ENCODE data around the gene STIL.

STIL gene

GRCh38 chr1:47317841-47318240, 3.9 kb upstream of the STIL start:
- peak; percentile 61 for DNase-seq
- peaks cover 1% of the 10 kb centered on the region for H3K4me1 ChIP-seq (ENCODE audit: control insufficient read depth, insufficient read depth, low read depth, low read length)
- H3K23ac ChIP-seq (ENCODE audit: low read length in 2 of 2), result no peak overlapping the region
- no peak overlapping the region for H2BK12ac ChIP-seq (ENCODE audit: low read length in 2 of 2)
- no peak overlapping the region for H3K27ac ChIP-seq (ENCODE audit: low read length, poor library complexity, severe bottlenecking)
- H4K8ac ChIP-seq (ENCODE audit: low read length), result no peak overlapping the region
- H3K9ac ChIP-seq (ENCODE audit: low read length), result peak overlapping the region; percentile 79
- H2BK120ac ChIP-seq (ENCODE audit: low read depth, low read length), result no peak overlapping the region
- H3K36me3 ChIP-seq (ENCODE audit: control insufficient read depth in 1 of 2, insufficient read depth in 2 of 2, low read depth in 1 of 2, low read length in 2 of 2), result no peaks in the 10 kb centered on the region
- no peak overlapping the region for H3K14ac ChIP-seq (ENCODE audit: low read length in 2 of 2)
- H3K4me2 ChIP-seq (ENCODE audit: low read length, poor library complexity, severe bottlenecking), result no peak overlapping the region
- H3K79me1 ChIP-seq (replicated peaks; ENCODE audit: low read length, poor library complexity, severe bottlenecking), result no peaks in the 10 kb centered on the region
- H3K4me3 ChIP-seq (ENCODE audit: insufficient read depth in 1 of 2, low read depth in 1 of 2, low read length in 2 of 2), result no peak overlapping the region
- no peaks in the 10 kb centered on the region for H3K9me3 ChIP-seq (ENCODE audit: control insufficient read depth, low read length)
- no peaks in the 10 kb centered on the region for H3K27me3 ChIP-seq (ENCODE audit: control insufficient read depth in 1 of 2, insufficient read depth in 1 of 2, low read length in 2 of 2)
- no peak overlapping the region for H4K91ac ChIP-seq (ENCODE audit: low read length)
- no peak overlapping the region for H3K4ac ChIP-seq (ENCODE audit: low read depth in 1 of 2, low read length in 2 of 2)
- H3K18ac ChIP-seq (ENCODE audit: low read depth in 1 of 2, low read length in 2 of 2), result no peak overlapping the region
- no peak overlapping the region for H2AFZ ChIP-seq (ENCODE audit: low read depth, low read length)
- WGBS, result 78% methylated on average over 1 of the region's 1 CpG
- no peak overlapping the region for H2BK15ac ChIP-seq (ENCODE audit: low read depth, poor library complexity, severe bottlenecking)
- H2BK5ac ChIP-seq (ENCODE audit: low read depth, low read length, poor library complexity, severe bottlenecking), result no peak overlapping the region
- no peak overlapping the region for H2AK5ac ChIP-seq (ENCODE audit: low read length, severe bottlenecking)

DNA sequence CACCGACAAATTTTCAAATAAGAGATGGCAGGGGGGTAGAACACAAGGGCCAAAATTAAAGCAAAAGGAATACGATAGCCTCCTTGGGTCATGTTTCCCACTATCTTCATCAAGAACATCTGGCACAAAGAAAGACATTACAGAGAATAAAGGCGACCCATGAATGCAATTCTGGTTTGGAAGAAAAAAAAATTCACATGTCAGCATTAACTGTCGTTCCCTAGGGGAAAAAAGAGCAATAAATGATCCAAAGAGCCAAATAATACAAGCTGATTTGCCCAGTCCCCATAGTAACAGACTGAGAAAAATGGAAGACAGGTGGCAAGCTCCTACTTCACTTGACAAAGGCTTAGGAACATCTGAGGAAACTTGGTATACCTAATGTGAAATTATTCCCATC, 4.5 kb downstream of the STIL start:
- Histone ChIP-seq H4K91ac (ENCODE audit: low read length) (no peak overlapping the region), H3K36me3 (ENCODE audit: control insufficient read depth in 1 of 2, insufficient read depth in 2 of 2, low read depth in 1 of 2, low read length in 2 of 2) (peaks cover 4 to 15% of the 10 kb centered on the region in 2 experiments), H3K4ac (ENCODE audit: low read depth in 1 of 2, low read length in 2 of 2) (no peak overlapping the region), H3K18ac (ENCODE audit: low read depth in 1 of 2, low read length in 2 of 2) (no peak overlapping the region), H2BK12ac (ENCODE audit: low read length in 2 of 2) (no peak overlapping the region), H3K27ac (ENCODE audit: low read length, poor library complexity, severe bottlenecking) (no peak overlapping the region), H3K4me1 (ENCODE audit: control insufficient read depth, insufficient read depth, low read depth, low read length) (no peaks in the 10 kb centered on the region), H2BK120ac (ENCODE audit: low read depth, low read length) (no peak overlapping the region), H2BK15ac (ENCODE audit: low read depth, poor library complexity, severe bottlenecking) (no peak overlapping the region), H3K9ac (ENCODE audit: low read length) (no peak overlapping the region), H3K14ac (ENCODE audit: low read length in 2 of 2) (no peak overlapping the region), H4K8ac (ENCODE audit: low read length) (no peak overlapping the region), H3K4me2 (ENCODE audit: low read length, poor library complexity, severe bottlenecking) (no peak overlapping the region), H3K23ac (ENCODE audit: low read length in 2 of 2) (no peak overlapping the region), H3K27me3 (ENCODE audit: control insufficient read depth in 1 of 2, insufficient read depth in 1 of 2, low read length in 2 of 2) (no peaks in the 10 kb centered on the region), H3K9me3 (ENCODE audit: control insufficient read depth, low read length) (no peaks in the 10 kb centered on the region), H3K4me3 (ENCODE audit: insufficient read depth in 1 of 2, low read depth in 1 of 2, low read length in 2 of 2) (no peak overlapping the region), H2BK5ac (ENCODE audit: low read depth, low read length, poor library complexity, severe bottlenecking) (no peak overlapping the region), H3K79me1 (replicated peaks; ENCODE audit: low read length, poor library complexity, severe bottlenecking) (peaks cover 15% of the 10 kb centered on the region), H2AK5ac (ENCODE audit: low read length, severe bottlenecking) (no peak overlapping the region), H2AFZ (ENCODE audit: low read depth, low read length) (no peak overlapping the region)
- 93% methylated on average over 2 of the region's 4 CpGs for WGBS
- no peak for DNase-seq

GRCh38 chr1:47302472-47302871, 11.5 kb downstream of the STIL start:
- Histone ChIP-seq H3K18ac (ENCODE audit: low read depth in 1 of 2, low read length in 2 of 2) (no peak overlapping the region), H3K27ac (ENCODE audit: low read length, poor library complexity, severe bottlenecking) (no peak overlapping the region), H2BK15ac (ENCODE audit: low read depth, poor library complexity, severe bottlenecking) (no peak overlapping the region), H4K8ac (ENCODE audit: low read length) (no peak overlapping the region), H3K79me1 (replicated peaks; ENCODE audit: low read length, poor library complexity, severe bottlenecking) (peaks cover 15% of the 10 kb centered on the region), H3K4ac (ENCODE audit: low read depth in 1 of 2, low read length in 2 of 2) (no peak overlapping the region), H3K36me3 (ENCODE audit: control insufficient read depth in 1 of 2, insufficient read depth in 2 of 2, low read depth in 1 of 2, low read length in 2 of 2) (peaks cover 4 to 33% of the 10 kb centered on the region in 2 experiments), H3K4me2 (ENCODE audit: low read length, poor library complexity, severe bottlenecking) (no peak overlapping the region), H4K91ac (ENCODE audit: low read length) (no peak overlapping the region), H3K14ac (ENCODE audit: low read length in 2 of 2) (no peak overlapping the region), H2AFZ (ENCODE audit: low read depth, low read length) (no peak overlapping the region), H2BK12ac (ENCODE audit: low read length in 2 of 2) (no peak overlapping the region), H3K9me3 (ENCODE audit: control insufficient read depth, low read length) (no peaks in the 10 kb centered on the region), H2BK5ac (ENCODE audit: low read depth, low read length, poor library complexity, severe bottlenecking) (no peak overlapping the region), H3K23ac (ENCODE audit: low read length in 2 of 2) (no peak overlapping the region), H2AK5ac (ENCODE audit: low read length, severe bottlenecking) (no peak overlapping the region), H3K9ac (ENCODE audit: low read length) (no peak overlapping the region), H3K4me1 (ENCODE audit: control insufficient read depth, insufficient read depth, low read depth, low read length) (no peaks in the 10 kb centered on the region), H3K27me3 (ENCODE audit: control insufficient read depth in 1 of 2, insufficient read depth in 1 of 2, low read length in 2 of 2) (no peaks in the 10 kb centered on the region), H2BK120ac (ENCODE audit: low read depth, low read length) (no peak overlapping the region), H3K4me3 (ENCODE audit: insufficient read depth in 1 of 2, low read depth in 1 of 2, low read length in 2 of 2) (no peak overlapping the region)
- no peak for DNase-seq
- 100% methylated on average over 1 of the region's 2 CpGs for WGBS

- H2AK5ac ChIP-seq (ENCODE audit: low read length, severe bottlenecking), result no peak overlapping the region
- H3K4me3 ChIP-seq (ENCODE audit: insufficient read depth in 1 of 2, low read depth in 1 of 2, low read length in 2 of 2), result no peak overlapping the region
- H2BK15ac ChIP-seq (ENCODE audit: low read depth, poor library complexity, severe bottlenecking), result no peak overlapping the region
- no peaks in the 10 kb centered on the region for H3K4me1 ChIP-seq (ENCODE audit: control insufficient read depth, insufficient read depth, low read depth, low read length)
- no peak overlapping the region for H3K4me2 ChIP-seq (ENCODE audit: low read length, poor library complexity, severe bottlenecking)
- H3K79me1 ChIP-seq (replicated peaks; ENCODE audit: low read length, poor library complexity, severe bottlenecking), result peaks cover 3% of the 10 kb centered on the region
- H2AFZ ChIP-seq (ENCODE audit: low read depth, low read length), result no peak overlapping the region
- H3K9me3 ChIP-seq (ENCODE audit: control insufficient read depth, low read length), result no peaks in the 10 kb centered on the region
- no peak overlapping the region for H3K27ac ChIP-seq (ENCODE audit: low read length, poor library complexity, severe bottlenecking)
- H3K27me3 ChIP-seq (ENCODE audit: control insufficient read depth in 1 of 2, insufficient read depth in 1 of 2, low read length in 2 of 2), result no peaks in the 10 kb centered on the region
- no peak overlapping the region for H4K91ac ChIP-seq (ENCODE audit: low read length)
- no peak overlapping the region for H3K18ac ChIP-seq (ENCODE audit: low read depth in 1 of 2, low read length in 2 of 2)
- H3K14ac ChIP-seq (ENCODE audit: low read length in 2 of 2), result no peak overlapping the region
- H3K9ac ChIP-seq (ENCODE audit: low read length), result no peak overlapping the region
- no peak overlapping the region for H4K8ac ChIP-seq (ENCODE audit: low read length)
- no peak overlapping the region for H3K23ac ChIP-seq (ENCODE audit: low read length in 2 of 2)
- H3K36me3 ChIP-seq (ENCODE audit: control insufficient read depth in 1 of 2, insufficient read depth in 2 of 2, low read depth in 1 of 2, low read length in 2 of 2), result peaks cover 0 to 36% of the 10 kb centered on the region in 2 experiments
- no peak overlapping the region for H2BK5ac ChIP-seq (ENCODE audit: low read depth, low read length, poor library complexity, severe bottlenecking)
- H2BK120ac ChIP-seq (ENCODE audit: low read depth, low read length), result no peak overlapping the region
- no peak overlapping the region for H3K4ac ChIP-seq (ENCODE audit: low read depth in 1 of 2, low read length in 2 of 2)
- H2BK12ac ChIP-seq (ENCODE audit: low read length in 2 of 2), result no peak overlapping the region
- DNase-seq, result no peak
Observed at GRCh38 chr1:47298025-47298699, 15.8 kb downstream of the STIL start.
